Limb (tissue), 2 donors: Measurements from ENCODE around the gene HOXB1.

ENCODE experiments used
- DNase-seq, 2 donors: peaks; one replicate each; pipeline ENCODE4 v3.0.0-alpha.2; 2016; ENCODE audit errors: extremely low spot score in 2 of 2

The HOXB1 gene

GRCh38 chr17:48530887-48531272 is at the start of gene HOXB1:
Gene HOXB1, minus strand, starts transcription at chr17:48531011. Its CDS starts 107 bp downstream, at chr17:48530904.
- no peak for DNase-seq

GRCh38 chr17:48579760-48580554 is 49.1 kb upstream of the HOXB1 start:
- peak in 1 of 2 donors; percentile 66 for DNase-seq

- no peak for DNase-seq
Measured at GRCh38 chr17:48579471-48579759, 48.6 kb upstream of the HOXB1 start.

- peak in 1 of 2 donors; percentile 44 for DNase-seq
Measured at GRCh38 chr17:48578616-48579470, 48.0 kb upstream of the HOXB1 start.

- peak; percentile 80 to 87 for DNase-seq
Measured at GRCh38 chr17:48577946-48578615, 47.3 kb upstream of the HOXB1 start, which contains the start of gene HOXB4. Gene HOXB4, minus strand, starts transcription at chr17:48578350. Its CDS starts 31 bp downstream, at chr17:48578319.

GRCh38 chr17:48577330-48577945 is 46.6 kb upstream of the HOXB1 start:
- DNase-seq, result peak in 1 of 2 donors; percentile 74

- peak in 1 of 2 donors; percentile 75 for DNase-seq
Measured at GRCh38 chr17:48576479-48577309, 45.9 kb upstream of the HOXB1 start.

- peak in 1 of 2 donors; percentile 70 for DNase-seq
Measured at GRCh38 chr17:48575673-48576478, 45.1 kb upstream of the HOXB1 start.

GRCh38 chr17:48575066-48575582 is 44.3 kb upstream of the HOXB1 start:
- no peak for DNase-seq

GRCh38 chr17:48574505-48575065 is 43.8 kb upstream of the HOXB1 start:
- peak in 1 of 2 donors; percentile 53 for DNase-seq

- DNase-seq, result no peak
Measured at GRCh38 chr17:48571826-48572417, 41.1 kb upstream of the HOXB1 start.

- DNase-seq, result peak in 1 of 2 donors; percentile 73
Measured at GRCh38 chr17:48571024-48571818, 40.4 kb upstream of the HOXB1 start.

- DNase-seq, result peak in 1 of 2 donors; percentile 59
Measured at GRCh38 chr17:48570325-48571023, 39.7 kb upstream of the HOXB1 start.

- no peak for DNase-seq
Measured at GRCh38 chr17:48569674-48570324, 39.0 kb upstream of the HOXB1 start.

- DNase-seq, result peak in 1 of 2 donors; percentile 60
Measured at GRCh38 chr17:48569240-48569582, 38.4 kb upstream of the HOXB1 start.

GRCh38 chr17:48568499-48569239 is 37.9 kb upstream of the HOXB1 start:
- peak in 1 of 2 donors; percentile 66 for DNase-seq
